ENCODE data around the gene MOV10L1. TPM values are rescaled to one million over a fixed set of nuclear protein-coding genes. Genes with fewer than 3 reads are reported as not detected.
A peak's percentile ranks its signal among the peaks of the same experiment; 100 is the strongest.

The MOV10L1 gene
- total and polyA plus RNA-seq, 9 of the 15 experiments (the other 6 are each of a cell fraction or from before 2014, with no cell fraction given) = 0.06 to 0.43 (median 0.15) TPM

DNA sequence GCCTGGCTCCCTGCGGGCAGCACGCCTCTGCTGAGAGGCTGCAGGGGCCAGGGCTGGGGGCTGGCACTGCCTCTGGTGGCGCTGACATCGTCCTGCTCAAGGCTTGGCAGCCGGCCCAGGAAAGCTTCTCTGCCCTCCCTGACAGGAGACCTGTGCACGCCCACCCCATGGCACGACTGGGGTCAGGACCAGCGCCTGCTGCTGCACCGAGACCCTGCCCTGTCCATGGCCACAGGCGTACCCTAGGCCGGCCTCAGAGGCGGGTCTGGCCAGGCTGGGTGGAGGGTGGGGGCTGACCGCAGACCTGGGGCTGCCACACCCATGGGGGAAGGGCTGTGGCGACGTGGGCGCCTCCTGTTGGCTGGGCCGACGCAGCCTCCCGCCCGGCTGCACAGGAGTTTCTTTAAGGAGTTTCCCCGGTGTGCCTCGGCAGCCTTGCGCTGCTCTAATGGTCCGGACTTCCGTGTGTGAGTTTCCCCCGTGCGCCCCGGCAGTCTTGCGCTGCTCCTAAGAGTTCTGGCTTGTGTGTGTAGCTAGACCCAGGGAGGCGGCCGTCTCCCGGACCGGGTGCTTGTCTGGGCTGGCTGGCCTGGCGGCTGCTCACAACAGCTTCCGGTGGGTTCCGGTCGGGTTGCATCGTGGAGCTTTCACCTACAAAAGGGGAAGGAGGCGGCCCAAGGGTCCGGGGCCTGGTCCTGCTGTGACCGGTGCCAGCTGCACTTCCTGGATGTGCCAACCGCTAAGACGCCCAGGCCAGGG, 100.6 kb downstream of the MOV10L1 start (continued):
- TF ChIP-seq, protein P1, sequence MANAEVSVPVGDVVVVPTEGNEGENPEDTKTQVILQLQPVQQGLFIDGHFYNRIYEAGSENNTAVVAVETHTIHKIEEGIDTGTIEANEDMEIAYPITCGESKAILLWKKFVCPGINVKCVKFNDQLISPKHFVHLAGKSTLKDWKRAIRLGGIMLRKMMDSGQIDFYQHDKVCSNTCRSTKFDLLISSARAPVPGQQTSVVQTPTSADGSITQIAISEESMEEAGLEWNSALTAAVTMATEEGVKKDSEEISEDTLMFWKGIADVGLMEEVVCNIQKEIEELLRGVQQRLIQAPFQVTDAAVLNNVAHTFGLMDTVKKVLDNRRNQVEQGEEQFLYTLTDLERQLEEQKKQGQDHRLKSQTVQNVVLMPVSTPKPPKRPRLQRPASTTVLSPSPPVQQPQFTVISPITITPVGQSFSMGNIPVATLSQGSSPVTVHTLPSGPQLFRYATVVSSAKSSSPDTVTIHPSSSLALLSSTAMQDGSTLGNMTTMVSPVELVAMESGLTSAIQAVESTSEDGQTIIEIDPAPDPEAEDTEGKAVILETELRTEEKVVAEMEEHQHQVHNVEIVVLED (CRISPR knock-in tag; IDR thresholded peaks at IDR 0.05) = no peak
- TF ChIP-seq ESRRA (IDR thresholded peaks at IDR 0.05; ENCODE audit: borderline replicate concordance, low read depth) = peak; percentile 89; the same call in 1 of the 2 replicates
- no peak for TF ChIP-seq TAL1 (IDR thresholded peaks at IDR 0.05)
- no peak for TF ChIP-seq BRD9 (IDR thresholded peaks at IDR 0.05; ENCODE audit: low read depth, partially characterized antibody)
- TF ChIP-seq POU5F1 (IDR thresholded peaks at IDR 0.05; ENCODE audit: borderline replicate concordance, low read depth, low read length, partially characterized antibody) = no peak
- TF ChIP-seq MTA3 (IDR thresholded peaks at IDR 0.05; ENCODE audit: borderline replicate concordance) = peak; percentile 28; the same call in 1 of the 2 replicates
- TF ChIP-seq, protein P2, sequence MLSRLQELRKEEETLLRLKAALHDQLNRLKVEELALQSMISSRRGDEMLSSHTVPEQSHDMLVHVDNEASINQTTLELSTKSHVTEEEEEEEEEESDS (CRISPR knock-in tag; IDR thresholded peaks at IDR 0.05) = no peak
- TF ChIP-seq NFIX (CRISPR knock-in tag; IDR thresholded peaks at IDR 0.05; ENCODE audit: low read depth) = no peak
- TF ChIP-seq POLR2G (IDR thresholded peaks at IDR 0.05; ENCODE audit: low read depth, low read length) = peak; percentile 74
- no peak for TF ChIP-seq TCF7 (IDR thresholded peaks at IDR 0.05; ENCODE audit: borderline replicate concordance)
- TF ChIP-seq, protein P3, sequence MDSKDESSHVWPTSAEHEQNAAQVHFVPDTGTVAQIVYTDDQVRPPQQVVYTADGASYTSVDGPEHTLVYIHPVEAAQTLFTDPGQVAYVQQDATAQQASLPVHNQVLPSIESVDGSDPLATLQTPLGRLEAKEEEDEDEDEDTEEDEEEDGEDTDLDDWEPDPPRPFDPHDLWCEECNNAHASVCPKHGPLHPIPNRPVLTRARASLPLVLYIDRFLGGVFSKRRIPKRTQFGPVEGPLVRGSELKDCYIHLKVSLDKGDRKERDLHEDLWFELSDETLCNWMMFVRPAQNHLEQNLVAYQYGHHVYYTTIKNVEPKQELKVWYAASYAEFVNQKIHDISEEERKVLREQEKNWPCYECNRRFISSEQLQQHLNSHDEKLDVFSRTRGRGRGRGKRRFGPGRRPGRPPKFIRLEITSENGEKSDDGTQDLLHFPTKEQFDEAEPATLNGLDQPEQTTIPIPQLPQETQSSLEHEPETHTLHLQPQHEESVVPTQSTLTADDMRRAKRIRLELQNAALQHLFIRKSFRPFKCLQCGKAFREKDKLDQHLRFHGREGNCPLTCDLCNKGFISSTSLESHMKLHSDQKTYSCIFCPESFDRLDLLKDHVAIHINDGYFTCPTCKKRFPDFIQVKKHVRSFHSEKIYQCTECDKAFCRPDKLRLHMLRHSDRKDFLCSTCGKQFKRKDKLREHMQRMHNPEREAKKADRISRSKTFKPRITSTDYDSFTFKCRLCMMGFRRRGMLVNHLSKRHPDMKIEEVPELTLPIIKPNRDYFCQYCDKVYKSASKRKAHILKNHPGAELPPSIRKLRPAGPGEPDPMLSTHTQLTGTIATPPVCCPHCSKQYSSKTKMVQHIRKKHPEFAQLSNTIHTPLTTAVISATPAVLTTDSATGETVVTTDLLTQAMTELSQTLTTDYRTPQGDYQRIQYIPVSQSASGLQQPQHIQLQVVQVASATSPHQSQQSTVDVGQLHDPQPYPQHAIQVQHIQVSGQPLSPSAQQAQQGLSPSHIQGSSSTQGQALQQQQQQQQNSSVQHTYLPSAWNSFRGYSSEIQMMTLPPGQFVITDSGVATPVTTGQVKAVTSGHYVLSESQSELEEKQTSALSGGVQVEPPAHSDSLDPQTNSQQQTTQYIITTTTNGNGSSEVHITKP (IDR thresholded peaks at IDR 0.05; ENCODE audit: partially characterized antibody) = peak; percentile 10
- no peak for TF ChIP-seq STAT5B (CRISPR knock-in tag; IDR thresholded peaks at IDR 0.05)
- TF ChIP-seq, protein P4, sequence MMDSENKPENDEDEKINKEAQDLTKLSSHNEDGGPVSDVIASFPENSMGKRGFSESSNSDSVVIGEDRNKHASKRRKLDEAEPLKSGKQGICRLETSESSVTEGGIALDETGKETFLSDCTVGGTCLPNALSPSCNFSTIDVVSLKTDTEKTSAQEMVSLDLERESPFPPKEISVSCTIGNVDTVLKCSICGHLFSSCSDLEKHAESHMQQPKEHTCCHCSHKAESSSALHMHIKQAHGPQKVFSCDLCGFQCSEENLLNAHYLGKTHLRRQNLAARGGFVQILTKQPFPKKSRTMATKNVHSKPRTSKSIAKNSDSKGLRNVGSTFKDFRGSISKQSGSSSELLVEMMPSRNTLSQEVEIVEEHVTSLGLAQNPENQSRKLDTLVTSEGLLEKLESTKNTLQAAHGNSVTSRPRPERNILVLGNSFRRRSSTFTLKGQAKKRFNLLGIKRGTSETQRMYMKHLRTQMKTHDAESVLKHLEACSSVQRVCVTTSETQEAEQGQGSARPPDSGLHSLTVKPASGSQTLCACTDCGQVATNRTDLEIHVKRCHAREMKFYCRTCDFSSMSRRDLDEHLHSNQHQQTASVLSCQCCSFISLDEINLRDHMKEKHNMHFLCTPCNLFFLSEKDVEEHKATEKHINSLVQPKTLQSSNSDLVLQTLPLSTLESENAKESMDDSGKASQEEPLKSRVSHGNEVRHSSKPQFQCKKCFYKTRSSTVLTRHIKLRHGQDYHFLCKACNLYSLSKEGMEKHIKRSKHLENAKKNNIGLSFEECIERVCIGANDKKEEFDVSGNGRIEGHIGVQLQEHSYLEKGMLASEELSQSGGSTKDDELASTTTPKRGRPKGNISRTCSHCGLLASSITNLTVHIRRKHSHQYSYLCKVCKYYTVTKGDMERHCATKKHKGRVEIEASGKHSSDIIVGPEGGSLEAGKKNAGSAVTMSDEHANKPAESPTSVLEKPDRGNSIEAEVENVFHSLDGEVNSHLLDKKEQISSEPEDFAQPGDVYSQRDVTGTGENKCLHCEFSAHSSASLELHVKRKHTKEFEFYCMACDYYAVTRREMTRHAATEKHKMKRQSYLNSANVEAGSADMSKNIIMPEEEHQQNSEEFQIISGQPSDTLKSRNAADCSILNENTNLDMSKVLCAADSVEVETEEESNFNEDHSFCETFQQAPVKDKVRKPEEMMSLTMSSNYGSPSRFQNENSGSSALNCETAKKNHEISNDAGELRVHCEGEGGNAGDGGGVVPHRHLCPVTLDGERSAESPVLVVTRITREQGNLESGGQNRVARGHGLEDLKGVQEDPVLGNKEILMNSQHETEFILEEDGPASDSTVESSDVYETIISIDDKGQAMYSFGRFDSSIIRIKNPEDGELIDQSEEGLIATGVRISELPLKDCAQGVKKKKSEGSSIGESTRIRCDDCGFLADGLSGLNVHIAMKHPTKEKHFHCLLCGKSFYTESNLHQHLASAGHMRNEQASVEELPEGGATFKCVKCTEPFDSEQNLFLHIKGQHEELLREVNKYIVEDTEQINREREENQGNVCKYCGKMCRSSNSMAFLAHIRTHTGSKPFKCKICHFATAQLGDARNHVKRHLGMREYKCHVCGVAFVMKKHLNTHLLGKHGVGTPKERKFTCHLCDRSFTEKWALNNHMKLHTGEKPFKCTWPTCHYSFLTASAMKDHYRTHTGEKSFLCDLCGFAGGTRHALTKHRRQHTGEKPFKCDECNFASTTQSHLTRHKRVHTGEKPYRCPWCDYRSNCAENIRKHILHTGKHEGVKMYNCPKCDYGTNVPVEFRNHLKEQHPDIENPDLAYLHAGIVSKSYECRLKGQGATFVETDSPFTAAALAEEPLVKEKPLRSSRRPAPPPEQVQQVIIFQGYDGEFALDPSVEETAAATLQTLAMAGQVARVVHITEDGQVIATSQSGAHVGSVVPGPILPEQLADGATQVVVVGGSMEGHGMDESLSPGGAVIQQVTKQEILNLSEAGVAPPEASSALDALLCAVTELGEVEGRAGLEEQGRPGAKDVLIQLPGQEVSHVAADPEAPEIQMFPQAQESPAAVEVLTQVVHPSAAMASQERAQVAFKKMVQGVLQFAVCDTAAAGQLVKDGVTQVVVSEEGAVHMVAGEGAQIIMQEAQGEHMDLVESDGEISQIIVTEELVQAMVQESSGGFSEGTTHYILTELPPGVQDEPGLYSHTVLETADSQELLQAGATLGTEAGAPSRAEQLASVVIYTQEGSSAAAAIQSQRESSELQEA (IDR thresholded peaks at IDR 0.05; ENCODE audit: low read depth) = no peak

Data from K562 (cell line).